ENCODE measurements around the gene SMPD4. TPM values are rescaled to one million over a fixed set of nuclear protein-coding genes. Genes with fewer than 3 reads are reported as not detected.
"Not testable (repeated sequence)": the region's sequence is repeated elsewhere in the genome, so short reads cannot be mapped to it uniquely, and the experiment has no call there.

Gene SMPD4
- total and polyA plus RNA-seq, 2 donors (not counting 3 experiments of a cell fraction or from before 2014, with no cell fraction given) = 85.3 to 88.1 TPM

DNA sequence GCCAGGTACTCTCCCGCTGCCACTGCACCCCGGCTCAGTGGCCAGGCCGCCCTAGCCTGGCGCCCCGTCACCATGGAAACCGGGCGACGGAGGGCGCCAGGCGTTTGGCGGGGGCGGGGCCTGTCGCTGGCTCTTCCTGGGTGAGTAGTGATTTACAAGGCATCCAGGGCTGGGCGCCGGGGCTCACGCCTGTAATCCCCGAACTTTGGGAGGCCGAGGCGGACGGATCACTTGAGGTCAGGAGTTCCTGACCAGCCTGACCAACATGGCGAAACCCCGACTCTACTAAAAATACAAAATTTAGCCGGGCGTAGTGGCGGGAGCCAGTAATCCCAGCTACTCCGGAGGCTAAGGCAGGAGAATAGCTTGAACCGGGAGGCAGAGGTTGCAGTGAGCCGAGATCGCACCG is 36.4 kb downstream of the SMPD4 start, which contains the start of gene CCDC74B:
TSS of gene CCDC74B (minus strand) at position 107 of the 409 bp plus-strand sequence. CDS start 116 bp downstream, outside the sequence.
- not testable (repeated sequence) for H3K9ac ChIP-seq (replicated peaks; ENCODE audit: extremely low read depth, insufficient read depth, low read length)

DNA sequence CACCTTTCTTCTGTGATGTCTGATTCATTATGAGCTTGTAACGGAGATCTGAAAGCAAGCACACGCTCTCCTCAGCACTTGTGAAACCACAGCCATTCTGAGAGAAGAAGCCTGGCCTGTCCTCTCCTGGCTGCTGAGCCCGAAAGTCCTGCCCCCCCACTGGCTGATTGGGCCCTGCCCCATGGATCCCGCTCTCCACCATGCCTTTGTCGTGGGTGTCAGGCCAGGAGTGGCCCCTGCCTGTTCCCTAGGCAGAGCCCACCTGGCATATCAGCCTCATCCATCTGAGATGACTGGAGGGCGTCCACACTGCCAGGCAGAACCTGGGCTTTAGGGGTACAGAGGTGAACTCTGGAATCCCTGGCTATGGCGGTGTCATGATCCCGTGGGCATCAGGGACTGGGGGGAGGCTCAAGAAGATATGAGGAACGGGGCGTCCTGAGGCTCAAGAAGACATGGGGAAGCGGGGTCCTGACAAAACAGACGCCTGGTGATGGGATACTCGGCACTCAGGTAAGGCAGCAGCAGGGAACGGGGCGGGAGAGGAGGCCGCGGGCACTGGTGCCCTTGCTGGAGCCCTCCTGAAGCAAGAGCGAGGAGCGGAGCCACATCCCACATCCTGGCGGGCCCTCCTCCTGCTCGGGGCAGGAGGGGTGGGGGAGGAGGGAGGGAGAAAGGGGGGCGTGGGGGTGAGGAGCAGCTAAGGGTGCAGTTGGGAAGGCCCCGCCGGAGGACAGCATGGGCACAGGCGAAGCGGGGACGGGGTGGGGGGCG is 37.9 kb downstream of the SMPD4 start:
- CTCF ChIA-PET; H3K27ac ChIP-seq (ENCODE audit: insufficient read depth, low read depth, low read length); BruUV-seq (replicated peaks); dilution Hi-C loops (cut with MboI; ENCODE audit: extremely low pct_ligation_motif_present, low sequenced_read_pairs); H3K9ac ChIP-seq (replicated peaks; ENCODE audit: extremely low read depth, insufficient read depth, low read length); intact Hi-C loops (cut with micrococcal nuclease); H2AFZ ChIP-seq (ENCODE audit: low read depth, low read length); H3K79me2 ChIP-seq (ENCODE audit: control insufficient read depth, insufficient read depth, low read length); FAIRE-seq; H3K36me3 ChIP-seq (ENCODE audit: control insufficient read depth in 2 of 2, extremely low read depth in 1 of 2, insufficient read depth in 2 of 2, low read length in 2 of 2); H3K4me1 ChIP-seq (ENCODE audit: control insufficient read depth, extremely low read depth, insufficient read depth, low read length); H3K9me3 ChIP-seq (replicated peaks; ENCODE audit: control insufficient read depth, insufficient read depth, low read length); H4K20me1 ChIP-seq (replicated peaks; ENCODE audit: control insufficient read depth, extremely low read depth, insufficient read depth, low read length); H3K9me1 ChIP-seq (replicated peaks; ENCODE audit: control insufficient read depth, extremely low read depth, insufficient read depth, low read length); H3K27me3 ChIP-seq (ENCODE audit: control insufficient read depth in 2 of 2, insufficient read depth in 2 of 2, low read length in 2 of 2); POLR2A ChIA-PET; DNase-seq (ENCODE audit: low read depth, low spot score); H3K4me2 ChIP-seq (ENCODE audit: insufficient read depth, low read length): not testable (repeated sequence)
- peak overlapping the region in 1 of 3 experiments; percentile 28 for H3K4me3 ChIP-seq (replicated peaks in 1 of 3; ENCODE audit: insufficient read depth in 1 of 3, low read depth in 1 of 3, low read length in 3 of 3)

More for the DNA sequence above, 36.4 kb downstream of the SMPD4 start, which contains the start of gene CCDC74B:
- BruUV-seq (replicated peaks); intact Hi-C loops (cut with micrococcal nuclease); H3K79me2 ChIP-seq (ENCODE audit: control insufficient read depth, insufficient read depth, low read length); dilution Hi-C loops (cut with MboI; ENCODE audit: extremely low pct_ligation_motif_present, low sequenced_read_pairs); H3K9me1 ChIP-seq (replicated peaks; ENCODE audit: control insufficient read depth, extremely low read depth, insufficient read depth, low read length); H3K27me3 ChIP-seq (ENCODE audit: control insufficient read depth in 2 of 2, insufficient read depth in 2 of 2, low read length in 2 of 2); H3K9me3 ChIP-seq (replicated peaks; ENCODE audit: control insufficient read depth, insufficient read depth, low read length); POLR2A ChIA-PET; H3K27ac ChIP-seq (ENCODE audit: insufficient read depth, low read depth, low read length); CTCF ChIA-PET; H4K20me1 ChIP-seq (replicated peaks; ENCODE audit: control insufficient read depth, extremely low read depth, insufficient read depth, low read length); H3K36me3 ChIP-seq (ENCODE audit: control insufficient read depth in 2 of 2, extremely low read depth in 1 of 2, insufficient read depth in 2 of 2, low read length in 2 of 2); DNase-seq (ENCODE audit: low read depth, low spot score); H3K4me1 ChIP-seq (ENCODE audit: control insufficient read depth, extremely low read depth, insufficient read depth, low read length): not testable (repeated sequence)
- Histone ChIP-seq H2AFZ (ENCODE audit: low read depth, low read length) (peak within 1 kb of the TSS; percentile 54), H3K4me3 (replicated peaks in 1 of 3; ENCODE audit: insufficient read depth in 1 of 3, low read depth in 1 of 3, low read length in 3 of 3) (peak within 1 kb of the TSS in 1 of 3 experiments; percentile 28), H3K4me2 (ENCODE audit: insufficient read depth, low read length) (peak within 1 kb of the TSS; percentile 51)
- FAIRE-seq = peak; percentile 67

DNA sequence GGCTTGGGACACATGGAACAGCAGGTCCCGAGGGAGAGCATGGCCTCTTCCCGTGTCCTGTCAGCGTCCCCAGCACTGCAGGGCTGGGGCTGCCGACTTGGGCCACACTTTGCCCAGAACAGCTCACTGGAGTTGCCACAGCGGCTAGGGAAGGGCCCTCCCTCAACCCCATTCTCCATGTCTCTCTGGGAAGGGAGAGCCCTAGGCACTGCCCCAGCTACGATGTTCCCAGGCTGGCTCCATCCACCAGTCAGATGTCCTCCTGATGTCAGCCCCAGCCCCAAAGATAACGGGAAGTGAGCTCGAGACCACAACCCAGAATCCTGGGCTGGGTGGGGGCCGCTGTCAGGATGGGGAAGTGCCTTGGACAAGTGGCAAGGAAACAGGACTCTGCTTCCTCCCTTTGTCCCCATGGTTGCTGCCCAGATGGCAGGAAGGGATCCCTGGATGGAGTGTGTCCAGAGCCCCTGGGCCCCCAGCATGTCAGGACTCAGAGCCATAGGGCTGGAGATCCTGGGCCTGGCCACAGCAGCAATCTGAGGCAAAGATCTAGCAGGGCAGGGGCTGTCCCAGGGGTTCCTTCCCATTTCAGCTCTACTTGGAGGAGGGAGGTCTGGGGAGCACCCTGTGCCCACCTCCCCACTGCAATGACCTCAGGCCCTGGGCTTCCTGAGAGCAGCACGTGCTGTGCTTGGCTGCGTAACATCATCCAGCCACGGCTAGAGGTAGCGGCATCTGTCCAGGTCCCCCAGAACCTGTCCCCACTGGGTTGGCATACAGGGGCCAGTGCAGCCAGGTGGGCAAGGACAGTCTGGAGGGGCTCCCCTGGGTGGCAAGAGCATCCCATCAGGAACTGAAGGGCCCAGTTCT is 38.8 kb downstream of the SMPD4 start:
- POLR2A ChIA-PET; intact Hi-C loops (cut with micrococcal nuclease); H3K4me3 ChIP-seq (replicated peaks in 1 of 3; ENCODE audit: insufficient read depth in 1 of 3, low read depth in 1 of 3, low read length in 3 of 3); dilution Hi-C loops (cut with MboI; ENCODE audit: extremely low pct_ligation_motif_present, low sequenced_read_pairs); H4K20me1 ChIP-seq (replicated peaks; ENCODE audit: control insufficient read depth, extremely low read depth, insufficient read depth, low read length); H3K79me2 ChIP-seq (ENCODE audit: control insufficient read depth, insufficient read depth, low read length); BruUV-seq (replicated peaks); H3K27ac ChIP-seq (ENCODE audit: insufficient read depth, low read depth, low read length); H3K4me1 ChIP-seq (ENCODE audit: control insufficient read depth, extremely low read depth, insufficient read depth, low read length); FAIRE-seq; H2AFZ ChIP-seq (ENCODE audit: low read depth, low read length); CTCF ChIA-PET; H3K4me2 ChIP-seq (ENCODE audit: insufficient read depth, low read length); H3K9ac ChIP-seq (replicated peaks; ENCODE audit: extremely low read depth, insufficient read depth, low read length); H3K27me3 ChIP-seq (ENCODE audit: control insufficient read depth in 2 of 2, insufficient read depth in 2 of 2, low read length in 2 of 2); DNase-seq (ENCODE audit: low read depth, low spot score); H3K9me1 ChIP-seq (replicated peaks; ENCODE audit: control insufficient read depth, extremely low read depth, insufficient read depth, low read length); H3K36me3 ChIP-seq (ENCODE audit: control insufficient read depth in 2 of 2, extremely low read depth in 1 of 2, insufficient read depth in 2 of 2, low read length in 2 of 2); H3K9me3 ChIP-seq (replicated peaks; ENCODE audit: control insufficient read depth, insufficient read depth, low read length): not testable (repeated sequence)
